Measurements from ENCODE around the gene PRR5L. TPM values are rescaled to one million over a fixed set of nuclear protein-coding genes. Genes with fewer than 3 reads are reported as not detected.

PRR5L gene
- total and polyA plus RNA-seq, 2 experiments from 2014 or later, result 3.1 to 7.5 TPM

GRCh38 chr11:36254713-36255112, 41.4 kb upstream of the PRR5L start:
- no peak overlapping the region for H3K4me2 ChIP-seq
- no peaks in the 10 kb centered on the region for H3K79me2 ChIP-seq
- WGBS (ENCODE audit: low lambda C conversion rate, missing lambda C conversion rate), result 94% methylated on average over 1 of the region's 1 CpG
- H2AFZ ChIP-seq, result no peak overlapping the region
- no peak for TF ChIP-seq CTCF (IDR thresholded peaks at IDR 0.05; ENCODE audit: poor library complexity)
- no peak for TF ChIP-seq EZH2 (IDR thresholded peaks at IDR 0.05; ENCODE audit: borderline replicate concordance)
- TF ChIP-seq EZH2phosphoT487 (IDR thresholded peaks at IDR 0.05; ENCODE audit: low read depth, severe bottlenecking, unreplicated experiment), result no peak
- H3K4me1 ChIP-seq (ENCODE audit: insufficient read depth), result no peaks in the 10 kb centered on the region
- H3K9me3 ChIP-seq (ENCODE audit: low read depth), result no peaks in the 10 kb centered on the region
- H3K4me3 ChIP-seq, result no peak overlapping the region
- no peaks in the 10 kb centered on the region for H3K27me3 ChIP-seq
- DNase-seq (ENCODE audit: low spot score), result no peak
- H4K20me1 ChIP-seq (ENCODE audit: insufficient read depth, poor library complexity, severe bottlenecking), result no peaks in the 10 kb centered on the region
- H3K9me2 ChIP-seq (replicated peaks; ENCODE audit: insufficient read depth), result no peaks in the 10 kb centered on the region
- no peaks in the 10 kb centered on the region for H3K36me3 ChIP-seq (replicated peaks; ENCODE audit: insufficient read depth, low read depth)
- no peak overlapping the region for H3K27ac ChIP-seq

GRCh38 chr11:36257351-36257750, 38.7 kb upstream of the PRR5L start:
- no peaks in the 10 kb centered on the region for H3K36me3 ChIP-seq (replicated peaks; ENCODE audit: insufficient read depth, low read depth)
- H3K4me3 ChIP-seq, result no peak overlapping the region
- H3K27me3 ChIP-seq, result no peaks in the 10 kb centered on the region
- 62% methylated on average over 5 of the region's 5 CpGs for WGBS (ENCODE audit: low lambda C conversion rate, missing lambda C conversion rate)
- H3K9me3 ChIP-seq (ENCODE audit: low read depth), result no peaks in the 10 kb centered on the region
- no peaks in the 10 kb centered on the region for H3K4me1 ChIP-seq (ENCODE audit: insufficient read depth)
- TF ChIP-seq EZH2 (IDR thresholded peaks at IDR 0.05; ENCODE audit: borderline replicate concordance) (no peak), EZH2phosphoT487 (IDR thresholded peaks at IDR 0.05; ENCODE audit: low read depth, severe bottlenecking, unreplicated experiment) (no peak), CTCF (IDR thresholded peaks at IDR 0.05; ENCODE audit: poor library complexity) (no peak)
- H4K20me1 ChIP-seq (ENCODE audit: insufficient read depth, poor library complexity, severe bottlenecking), result no peaks in the 10 kb centered on the region
- H3K27ac ChIP-seq, result no peak overlapping the region
- no peak for DNase-seq (ENCODE audit: low spot score)
- H3K9me2 ChIP-seq (replicated peaks; ENCODE audit: insufficient read depth), result no peaks in the 10 kb centered on the region
- no peak overlapping the region for H2AFZ ChIP-seq
- H3K4me2 ChIP-seq, result no peak overlapping the region
- no peaks in the 10 kb centered on the region for H3K79me2 ChIP-seq

- Histone ChIP-seq H3K4me1 (ENCODE audit: insufficient read depth) (no peaks in the 10 kb centered on the region), H3K9me3 (ENCODE audit: low read depth) (no peaks in the 10 kb centered on the region), H3K9me2 (replicated peaks; ENCODE audit: insufficient read depth) (no peaks in the 10 kb centered on the region), H3K36me3 (replicated peaks; ENCODE audit: insufficient read depth, low read depth) (no peaks in the 10 kb centered on the region), H3K27me3 (peaks cover 3% of the 10 kb centered on the region), H3K4me2 (no peak overlapping the region), H2AFZ (no peak overlapping the region), H3K4me3 (no peak overlapping the region), H3K79me2 (no peaks in the 10 kb centered on the region), H3K27ac (no peak overlapping the region), H4K20me1 (ENCODE audit: insufficient read depth, poor library complexity, severe bottlenecking) (no peaks in the 10 kb centered on the region)
- DNase-seq (ENCODE audit: low spot score), result peak; percentile 80
- TF ChIP-seq CTCF (IDR thresholded peaks at IDR 0.05; ENCODE audit: poor library complexity), result peak; percentile 67
- no peak for TF ChIP-seq EZH2 (IDR thresholded peaks at IDR 0.05; ENCODE audit: borderline replicate concordance)
- 39% methylated on average over 12 of the region's 12 CpGs for WGBS (ENCODE audit: low lambda C conversion rate, missing lambda C conversion rate)
Observed at GRCh38 chr11:36258730-36259360, 37.2 kb upstream of the PRR5L start.
